Transverse colon (tissue), 4 donors: ENCODE results near the gene LRP2. TPM values are rescaled to one million over a fixed set of nuclear protein-coding genes. Genes with fewer than 3 reads are reported as not detected.

ENCODE experiments used
- DNase-seq: peaks from one replicate; pipeline ENCODE4 v3.0.0-alpha.2; 2019
- H3K27ac ChIP-seq, 4 donors: fragments of 200-600 bp; sonication (generic); 2 replicates each; pipeline ENCODE4 v1.5.1; 2016 to 2018; ENCODE audit warnings: inconsistent platforms in 4 of 4
- H3K27me3 ChIP-seq: fragments of 200-600 bp; sonication (generic); 2 replicates; pipeline ENCODE4 v1.5.1; 2017; ENCODE audit warnings: inconsistent platforms
- H3K36me3 ChIP-seq, 4 donors: fragments of 200-600 bp; sonication (generic); 2 replicates each; pipeline ENCODE4 v1.5.1; 2017 to 2019; ENCODE audit warnings: inconsistent platforms in 4 of 4
- H3K4me1 ChIP-seq, 4 donors: fragments of 200-600 bp; sonication (generic); 2 replicates each; pipeline ENCODE4 v1.5.1; 2017 to 2020; ENCODE audit warnings: inconsistent platforms in 4 of 4
- H3K4me3 ChIP-seq, 4 donors: fragments of 200-600 bp; sonication (generic); 1 replicate in 1 of 4; 2 replicates in 3 of 4; pipeline versions ENCODE4 v1.5.1 to v1.6.1; 2017 to 2019; ENCODE audit warnings: inconsistent platforms in 4 of 4
- H3K9me3 ChIP-seq, 2 donors: fragments of 200-600 bp; sonication (generic); 2 replicates each; pipeline ENCODE4 v1.5.1; 2017 to 2019; ENCODE audit warnings: inconsistent platforms in 2 of 2
- CTCF ChIP-seq, 5 experiments: fragments of 200-600 bp in 3 of 5; fragments of 450-650 bp in 2 of 5; sonication (generic) in 3 of 5; IDR thresholded peaks; 1 replicate in 2 of 5; 2 replicates in 3 of 5; pipeline ENCODE4 v1.5.1; 2016 to 2017; ENCODE audit warnings: antibody characterized with exemption in 5 of 5, inconsistent platforms in 3 of 5, mild to moderate bottlenecking in 2 of 5, moderate library complexity in 1 of 5
- EP300 ChIP-seq: sonication (generic); formaldehyde crosslinking; IDR thresholded peaks from one replicate; pipeline ENCODE4 v1.6.1; 2017; ENCODE audit warnings: antibody characterized with exemption, low read depth
- POLR2A ChIP-seq: fragments of 450-650 bp; IDR thresholded peaks from one replicate; pipeline ENCODE4 v1.6.1; 2016; ENCODE audit warnings: antibody characterized with exemption, mild to moderate bottlenecking, moderate library complexity
- POLR2AphosphoS5 ChIP-seq, 3 donors: sonication (generic); formaldehyde crosslinking; IDR thresholded peaks; one replicate each; pipeline ENCODE4 v1.6.1; 2016; ENCODE audit warnings: antibody characterized with exemption in 3 of 3
- WGBS, 2 donors: methylation state at CpG; one replicate each; pipeline ENCODE4 v1.1.5; 2018; ENCODE audit warnings: low coverage in 1 of 2; 5-methylcytosine and 5-hydroxymethylcytosine counted together
- in situ Hi-C, 4 donors: fragments of 200-750 bp; cut with MboI; loops; one replicate each; pipeline versions ENCODE4 v1.15.0 to v1.15.1; 2017; ENCODE audit warnings: low sequenced_read_pairs in 3 of 4, low pct_ligation_motif_present in 1 of 4, low pct_unique_long_range_greater_than_20kb in 1 of 4
- intact Hi-C: fragments of 100-400 bp; cut with DNase I; formaldehyde crosslinking; loops from one replicate; pipeline ENCODE4 v1.15.1; 2023; ENCODE audit warnings: low total_unique reads
- total RNA-seq, 4 donors: library from RNA; depleted of rRNA; stranded (reverse); fragments of >200 nt; gene quantifications; one replicate each; pipeline ENCODE4 v1.1.0, GENCODE V29; 2016

Gene LRP2
- total RNA-seq, 4 donors from 2014 or later, result not detected

GRCh38 chr2:169086893-169087467 is 275.4 kb downstream of the LRP2 start:
- Histone ChIP-seq H3K4me1 (peaks cover 6 to 31% (median 19%) of the 10 kb centered on the region in 4 donors), H3K27me3 (no peaks in the 10 kb centered on the region), H3K9me3 (peaks cover 5 to 7% of the 10 kb centered on the region in 2 donors), H3K36me3 (no peaks in the 10 kb centered on the region), H3K27ac (no peak overlapping the region), H3K4me3 (no peak overlapping the region)
- no peak for DNase-seq
- in situ Hi-C loops, result no loop called here
- intact Hi-C loops, result no loop called here
- no peak for TF ChIP-seq POLR2A
- no peak for TF ChIP-seq POLR2AphosphoS5 (IDR thresholded peaks at IDR 0.05)
- no peak for TF ChIP-seq CTCF (IDR thresholded peaks at IDR 0.05)
- no peak for TF ChIP-seq EP300
- WGBS, 2 donors, result 91 to 100% methylated on average over 1 to 3 of the region's 3 CpGs

GRCh38 chr2:169082995-169083394 is 279.3 kb downstream of the LRP2 start:
- DNase-seq, result no peak
- intact Hi-C loops, result no loop called here
- Histone ChIP-seq H3K9me3 (peaks cover 5 to 7% of the 10 kb centered on the region in 2 donors), H3K27me3 (no peaks in the 10 kb centered on the region), H3K27ac (no peak overlapping the region), H3K36me3 (no peaks in the 10 kb centered on the region), H3K4me1 (peaks cover 0 to 6% (median 0%) of the 10 kb centered on the region in 4 donors), H3K4me3 (no peak overlapping the region)
- in situ Hi-C loops, result no loop called here
- TF ChIP-seq POLR2AphosphoS5 (IDR thresholded peaks at IDR 0.05) (no peak), CTCF (IDR thresholded peaks at IDR 0.05) (no peak), POLR2A (no peak), EP300 (no peak)
- 60 to 74% methylated on average over 1 to 4 of the region's 4 CpGs for WGBS, 2 donors

GRCh38 chr2:169081551-169081950 is 280.8 kb downstream of the LRP2 start:
- no peak overlapping the region for H3K4me3 ChIP-seq
- DNase-seq, result no peak
- H3K27ac ChIP-seq, result no peak overlapping the region
- H3K27me3 ChIP-seq, result no peaks in the 10 kb centered on the region
- H3K36me3 ChIP-seq, result no peaks in the 10 kb centered on the region
- no peak for TF ChIP-seq POLR2A
- no peak for TF ChIP-seq POLR2AphosphoS5 (IDR thresholded peaks at IDR 0.05)
- no peak for TF ChIP-seq CTCF (IDR thresholded peaks at IDR 0.05)
- no peak for TF ChIP-seq EP300
- peaks cover 5 to 7% of the 10 kb centered on the region in 2 donors for H3K9me3 ChIP-seq
- intact Hi-C loops (no loop called here), in situ Hi-C loops (no loop called here)
- 85 to 100% methylated on average over 1 to 5 of the region's 5 CpGs for WGBS, 2 donors
- peaks cover 0 to 6% (median 0%) of the 10 kb centered on the region in 4 donors for H3K4me1 ChIP-seq

GRCh38 chr2:169080250-169081069 is 281.9 kb downstream of the LRP2 start:
- H3K27ac ChIP-seq, result no peak overlapping the region

More at GRCh38 chr2:169080250-169081069, 281.9 kb downstream of the LRP2 start:
- H3K4me3 ChIP-seq, result no peak overlapping the region
- intact Hi-C loops (no loop called here), in situ Hi-C loops (no loop called here)
- no peaks in the 10 kb centered on the region for H3K4me1 ChIP-seq
- H3K36me3 ChIP-seq, result no peaks in the 10 kb centered on the region
- peaks cover 5 to 6% of the 10 kb centered on the region in 2 donors for H3K9me3 ChIP-seq
- no peaks in the 10 kb centered on the region for H3K27me3 ChIP-seq
- TF ChIP-seq POLR2A (no peak), CTCF (IDR thresholded peaks at IDR 0.05) (no peak), EP300 (no peak), POLR2AphosphoS5 (IDR thresholded peaks at IDR 0.05) (no peak)
- DNase-seq, result no peak
- WGBS, 2 donors, result 66 to 71% methylated on average over 1 to 2 of the region's 2 CpGs
